ENCODE data around the gene AGAP1.

GRCh38 chr2:235546436-235546835, 52.6 kb downstream of the AGAP1 start:
- TF ChIP-seq, protein P1, sequence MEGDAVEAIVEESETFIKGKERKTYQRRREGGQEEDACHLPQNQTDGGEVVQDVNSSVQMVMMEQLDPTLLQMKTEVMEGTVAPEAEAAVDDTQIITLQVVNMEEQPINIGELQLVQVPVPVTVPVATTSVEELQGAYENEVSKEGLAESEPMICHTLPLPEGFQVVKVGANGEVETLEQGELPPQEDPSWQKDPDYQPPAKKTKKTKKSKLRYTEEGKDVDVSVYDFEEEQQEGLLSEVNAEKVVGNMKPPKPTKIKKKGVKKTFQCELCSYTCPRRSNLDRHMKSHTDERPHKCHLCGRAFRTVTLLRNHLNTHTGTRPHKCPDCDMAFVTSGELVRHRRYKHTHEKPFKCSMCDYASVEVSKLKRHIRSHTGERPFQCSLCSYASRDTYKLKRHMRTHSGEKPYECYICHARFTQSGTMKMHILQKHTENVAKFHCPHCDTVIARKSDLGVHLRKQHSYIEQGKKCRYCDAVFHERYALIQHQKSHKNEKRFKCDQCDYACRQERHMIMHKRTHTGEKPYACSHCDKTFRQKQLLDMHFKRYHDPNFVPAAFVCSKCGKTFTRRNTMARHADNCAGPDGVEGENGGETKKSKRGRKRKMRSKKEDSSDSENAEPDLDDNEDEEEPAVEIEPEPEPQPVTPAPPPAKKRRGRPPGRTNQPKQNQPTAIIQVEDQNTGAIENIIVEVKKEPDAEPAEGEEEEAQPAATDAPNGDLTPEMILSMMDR (IDR thresholded peaks at IDR 0.05): no peak
- no peak for TF ChIP-seq POLR2A (IDR thresholded peaks at IDR 0.05)

All from right lobe of liver (tissue), 4 donors.